NCI-H2081 treated with DMSO at 0.1 percent for 48 hours (cell line): Measurements from ENCODE around the gene BACE2.

ENCODE experiments used
- DNase-seq: peaks from one replicate; lab custom pipeline; 2025; lab: John Stamatoyannopoulos, UW

The BACE2 gene

DNA sequence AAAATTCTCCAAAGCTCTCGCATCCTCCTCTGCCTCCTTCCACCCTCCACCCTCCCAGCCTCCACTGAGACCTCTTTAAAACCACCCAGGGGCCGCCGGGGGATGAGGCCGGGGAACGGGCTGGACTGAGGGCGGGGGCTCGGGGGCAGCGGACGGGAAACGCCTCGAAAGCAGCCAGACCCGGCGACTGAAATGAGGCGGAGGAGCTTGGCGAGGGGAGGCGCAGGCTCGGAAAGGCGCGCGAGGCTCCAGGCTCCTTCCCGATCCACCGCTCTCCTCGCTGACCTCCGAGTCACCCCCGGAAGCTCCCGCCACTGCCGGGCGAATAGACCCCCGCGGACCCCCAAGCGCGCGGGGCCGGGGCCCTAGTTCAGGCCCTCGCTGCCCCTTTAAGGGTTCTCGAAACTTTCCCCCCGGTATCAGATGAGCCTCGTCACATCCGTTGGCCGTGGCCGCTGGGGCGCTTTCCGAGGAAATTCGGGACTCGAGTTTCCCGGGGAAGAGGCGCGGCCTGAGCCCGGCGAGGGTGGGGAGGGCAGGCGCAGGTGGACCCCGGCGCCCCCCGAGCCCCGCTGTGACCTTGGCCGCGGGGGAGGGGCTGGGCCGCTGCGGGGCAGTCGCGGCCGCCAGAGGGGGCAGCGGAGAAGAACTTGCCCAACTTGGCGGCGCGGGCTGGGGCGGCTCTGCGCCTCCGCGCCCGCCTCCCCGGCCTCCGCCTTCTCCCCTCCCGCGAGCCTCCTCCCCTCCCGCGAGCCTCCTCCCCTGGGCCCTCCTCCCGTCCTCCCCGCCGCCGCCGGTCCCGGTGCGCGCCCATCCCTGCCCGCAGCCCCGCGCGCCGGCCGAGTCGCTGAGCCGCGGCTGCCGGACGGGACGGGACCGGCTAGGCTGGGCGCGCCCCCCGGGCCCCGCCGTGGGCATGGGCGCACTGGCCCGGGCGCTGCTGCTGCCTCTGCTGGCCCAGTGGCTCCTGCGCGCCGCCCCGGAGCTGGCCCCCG, at the start of gene BACE2:
Gene BACE2 (plus strand): TSS at position 813 of the 995 bp plus-strand sequence. CDS start 104 bp downstream, at position 917.
- no peak for DNase-seq

GRCh38 chr21:41119901-41120300, 48.1 kb upstream of the BACE2 start:
- DNase-seq = no peak

GRCh38 chr21:41120997-41121396, 47.0 kb upstream of the BACE2 start:
- DNase-seq = no peak

GRCh38 chr21:41121785-41122415, 46.1 kb upstream of the BACE2 start:
- DNase-seq = no peak

GRCh38 chr21:41124641-41125201, 43.2 kb upstream of the BACE2 start:
- no peak for DNase-seq

DNA sequence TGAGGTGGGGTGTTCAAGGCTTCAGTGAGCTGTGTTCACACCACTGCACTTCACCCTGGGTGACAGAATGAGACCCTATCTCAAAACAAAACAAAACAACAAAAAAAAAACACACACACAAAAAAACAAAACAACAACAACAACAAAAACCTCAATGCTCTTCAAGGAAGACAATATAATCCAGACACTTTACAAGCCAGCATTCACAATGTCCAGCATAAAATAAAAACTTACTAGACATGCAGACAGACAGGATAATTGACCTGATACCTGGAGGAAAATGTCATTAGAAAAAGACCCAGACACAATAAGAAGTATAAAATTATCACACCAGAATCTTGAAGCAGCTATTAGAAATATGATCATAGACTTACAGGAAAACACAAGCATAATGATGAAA, 39.0 kb upstream of the BACE2 start:
- DNase-seq = no peak

- DNase-seq = no peak
Measured at GRCh38 chr21:41130883-41131282, 37.1 kb upstream of the BACE2 start.

DNA sequence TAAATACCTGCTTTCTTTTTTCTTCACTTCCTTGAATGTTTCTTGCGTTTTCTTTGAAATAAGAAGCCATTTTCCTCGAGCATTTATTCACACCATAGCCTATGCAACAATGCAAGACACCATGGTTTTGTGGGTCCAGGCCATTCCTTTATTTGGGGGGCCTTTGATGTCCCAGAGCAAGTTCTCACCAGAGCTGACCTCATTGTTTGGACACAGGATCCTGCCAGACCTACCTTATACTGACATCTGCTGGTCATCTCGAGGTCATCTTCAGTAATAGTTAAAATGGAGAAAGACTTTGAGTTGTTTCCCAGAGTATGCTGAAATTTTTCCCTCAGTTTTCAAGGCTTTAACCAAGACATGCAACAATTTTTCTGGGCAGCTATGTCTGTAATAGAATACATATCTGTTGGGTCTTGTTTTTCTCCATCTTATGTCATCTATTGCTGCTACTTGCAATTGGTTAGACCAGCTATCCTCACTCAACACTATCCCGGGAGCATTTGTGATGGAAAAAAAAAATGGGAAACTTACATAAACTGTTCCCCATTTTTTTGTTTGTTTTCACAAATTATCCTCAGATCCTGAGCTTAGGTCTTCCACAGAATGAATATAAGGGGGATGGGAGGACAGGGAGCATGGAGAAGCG, 34.0 kb upstream of the BACE2 start:
- peak; percentile 2 for DNase-seq

DNA sequence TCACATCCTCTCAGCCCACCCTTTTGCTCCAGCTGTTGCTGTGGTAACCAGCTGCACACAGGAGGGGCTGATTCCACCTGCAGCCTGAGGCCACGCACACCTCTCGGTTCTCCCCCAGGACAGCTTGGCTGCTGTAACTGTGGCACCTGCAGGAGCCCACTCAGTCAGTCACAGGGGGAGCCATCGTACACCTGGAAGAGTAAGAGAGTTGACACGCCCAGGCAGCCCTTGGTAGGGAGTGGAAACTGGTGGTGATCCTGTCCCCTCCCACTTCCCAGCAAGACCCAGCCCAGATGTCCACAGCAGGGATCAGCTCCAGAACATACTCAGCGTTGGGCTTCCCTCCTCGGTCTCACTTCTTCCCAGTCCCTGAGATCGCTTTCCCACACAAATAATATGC, 32.2 kb upstream of the BACE2 start:
- DNase-seq = no peak

- no peak for DNase-seq
Measured at GRCh38 chr21:41136286-41136685, 31.7 kb upstream of the BACE2 start.

GRCh38 chr21:41137401-41137800, 30.6 kb upstream of the BACE2 start:
- no peak for DNase-seq

GRCh38 chr21:41137889-41138288, 30.1 kb upstream of the BACE2 start:
- no peak for DNase-seq

- DNase-seq = no peak
Measured at GRCh38 chr21:41138711-41139110, 29.2 kb upstream of the BACE2 start.

GRCh38 chr21:41139275-41139674, 28.7 kb upstream of the BACE2 start:
- DNase-seq = no peak

DNA sequence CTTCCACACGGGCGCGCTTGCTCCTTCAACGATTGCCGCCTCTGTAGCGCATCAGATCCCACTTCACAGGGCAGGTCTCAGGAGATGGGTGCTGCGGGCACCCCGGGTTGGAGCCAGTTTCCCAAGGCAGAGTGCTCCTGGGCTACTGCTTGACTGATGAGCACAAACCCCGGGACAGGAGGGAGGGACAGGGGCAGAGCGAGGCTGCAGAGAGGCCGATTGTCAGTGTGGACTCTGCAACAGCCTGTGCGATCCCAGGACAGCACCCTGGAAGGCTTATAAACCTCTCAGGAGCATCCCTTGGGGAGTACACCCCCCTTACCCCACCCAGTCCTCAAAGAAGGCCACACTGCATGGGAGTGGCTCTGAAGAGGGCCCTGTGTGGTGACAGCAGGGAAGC, 28.0 kb upstream of the BACE2 start:
- DNase-seq = no peak

DNA sequence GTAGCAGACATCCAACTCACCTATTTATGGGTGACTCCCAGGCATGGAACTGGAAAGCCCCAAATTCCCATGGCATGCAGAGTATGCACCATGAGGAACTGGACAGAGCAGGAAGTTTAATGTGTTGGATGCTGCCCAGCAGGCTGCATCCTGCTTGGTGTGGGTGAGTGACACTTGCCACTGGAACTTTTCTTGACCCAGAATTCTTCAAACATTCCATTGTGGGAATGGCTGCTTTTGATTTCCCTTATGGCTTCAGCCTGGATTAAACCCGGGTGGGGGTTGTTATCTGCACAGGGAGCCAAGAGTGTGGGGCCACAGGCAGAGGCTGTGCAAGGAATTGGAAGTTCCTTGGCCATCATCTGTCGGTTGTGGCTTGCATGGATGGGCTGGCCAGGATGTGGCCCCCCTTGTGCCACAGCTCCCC, 26.9 kb upstream of the BACE2 start:
- DNase-seq = no peak

- DNase-seq = no peak
Measured at GRCh38 chr21:41142051-41142795, 25.7 kb upstream of the BACE2 start.

DNA sequence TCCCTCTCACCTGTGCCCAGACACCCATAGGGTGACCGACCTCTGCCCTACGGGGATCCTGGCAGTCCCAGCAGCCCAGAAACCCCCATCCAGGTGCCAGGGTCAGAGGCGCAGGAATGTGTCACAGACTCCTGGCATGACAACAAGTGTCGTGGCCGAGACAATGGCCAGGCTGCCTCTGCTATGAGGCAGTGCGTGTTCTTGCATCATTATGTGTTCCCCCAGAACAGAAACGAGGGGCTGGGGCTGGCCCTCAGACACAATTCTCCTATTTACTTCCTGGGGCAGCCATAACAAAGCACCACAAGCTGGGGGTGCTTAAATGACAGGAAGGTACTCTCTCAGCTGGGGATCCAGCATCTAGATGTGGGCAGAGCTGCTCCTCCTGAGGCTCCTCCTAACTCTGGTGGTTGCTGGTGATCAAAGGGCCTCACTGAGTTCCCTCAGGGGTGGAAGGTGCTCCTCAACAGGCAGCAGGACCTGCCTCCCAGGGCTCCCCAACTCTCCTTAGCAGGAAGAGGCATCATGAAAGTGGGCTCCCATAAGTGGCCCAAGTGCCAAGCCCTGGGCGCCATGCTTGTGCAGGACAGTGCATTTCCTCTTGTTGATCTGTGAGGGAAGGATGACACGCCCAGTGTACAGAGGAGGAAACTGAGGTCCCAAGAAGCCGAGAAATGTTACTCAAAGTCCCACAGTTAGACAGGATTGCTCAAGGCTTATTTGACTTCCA, 24.2 kb upstream of the BACE2 start:
- DNase-seq = no peak

GRCh38 chr21:41147096-41147978, 20.6 kb upstream of the BACE2 start:
- DNase-seq = peak; percentile 7

DNA sequence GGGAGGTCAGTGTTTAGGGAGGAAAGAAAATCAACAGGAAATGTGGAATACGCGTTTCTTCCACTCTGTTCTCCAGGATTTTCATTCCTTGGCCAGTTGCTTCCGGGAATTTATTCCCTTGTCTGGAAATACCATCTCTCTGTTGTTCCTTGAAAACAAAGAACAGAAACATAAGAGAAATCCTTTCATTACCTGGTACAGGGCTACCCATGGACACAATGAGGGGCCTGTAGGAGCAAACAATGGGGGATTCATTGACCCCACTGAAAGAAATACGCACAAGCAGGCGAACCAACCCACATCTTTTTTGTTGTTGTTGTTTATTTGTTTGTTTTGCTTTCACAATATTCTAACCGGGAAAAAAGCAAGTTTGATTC, 20.0 kb upstream of the BACE2 start:
- DNase-seq = no peak
